NCI-H187 (cell line): Measurements from ENCODE around the gene STARD3.
A peak's percentile ranks its signal among the peaks of the same experiment; 100 is the strongest.

Experiments
- DNase-seq, 2 experiments: peaks; one replicate each; lab custom pipeline; 2025; lab: John Stamatoyannopoulos, UW

STARD3 gene

DNA sequence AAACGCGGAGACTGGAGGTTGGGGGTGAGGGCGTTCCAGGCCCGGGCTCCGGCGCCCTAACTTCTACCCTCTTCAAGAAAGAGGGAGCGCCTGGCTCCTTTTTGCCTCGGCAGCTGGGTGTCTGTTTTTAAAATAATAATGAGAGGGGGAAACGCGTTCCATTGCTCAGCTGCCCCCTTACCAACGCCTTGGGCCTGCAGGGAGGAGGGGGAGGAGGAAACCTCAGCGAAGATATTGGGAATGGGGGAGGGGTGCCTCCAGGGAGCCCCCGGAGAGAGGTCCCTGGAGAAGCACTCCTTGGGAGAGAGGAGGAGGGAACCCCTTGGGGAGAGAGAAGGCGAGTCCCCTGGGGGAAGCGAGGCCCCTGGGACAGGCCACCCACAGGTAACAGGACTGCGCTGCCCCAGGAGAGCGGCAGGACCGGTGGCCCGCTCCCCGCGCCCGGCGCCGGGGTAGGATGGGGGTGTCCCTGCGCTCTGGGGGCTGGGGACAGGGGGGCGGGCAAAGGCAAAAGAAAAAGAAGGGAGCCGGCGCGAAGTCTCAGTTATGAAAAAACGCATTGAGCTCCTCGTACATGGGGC lies 31.9 kb upstream of the STARD3 start:
- DNase-seq = no peak

DNA sequence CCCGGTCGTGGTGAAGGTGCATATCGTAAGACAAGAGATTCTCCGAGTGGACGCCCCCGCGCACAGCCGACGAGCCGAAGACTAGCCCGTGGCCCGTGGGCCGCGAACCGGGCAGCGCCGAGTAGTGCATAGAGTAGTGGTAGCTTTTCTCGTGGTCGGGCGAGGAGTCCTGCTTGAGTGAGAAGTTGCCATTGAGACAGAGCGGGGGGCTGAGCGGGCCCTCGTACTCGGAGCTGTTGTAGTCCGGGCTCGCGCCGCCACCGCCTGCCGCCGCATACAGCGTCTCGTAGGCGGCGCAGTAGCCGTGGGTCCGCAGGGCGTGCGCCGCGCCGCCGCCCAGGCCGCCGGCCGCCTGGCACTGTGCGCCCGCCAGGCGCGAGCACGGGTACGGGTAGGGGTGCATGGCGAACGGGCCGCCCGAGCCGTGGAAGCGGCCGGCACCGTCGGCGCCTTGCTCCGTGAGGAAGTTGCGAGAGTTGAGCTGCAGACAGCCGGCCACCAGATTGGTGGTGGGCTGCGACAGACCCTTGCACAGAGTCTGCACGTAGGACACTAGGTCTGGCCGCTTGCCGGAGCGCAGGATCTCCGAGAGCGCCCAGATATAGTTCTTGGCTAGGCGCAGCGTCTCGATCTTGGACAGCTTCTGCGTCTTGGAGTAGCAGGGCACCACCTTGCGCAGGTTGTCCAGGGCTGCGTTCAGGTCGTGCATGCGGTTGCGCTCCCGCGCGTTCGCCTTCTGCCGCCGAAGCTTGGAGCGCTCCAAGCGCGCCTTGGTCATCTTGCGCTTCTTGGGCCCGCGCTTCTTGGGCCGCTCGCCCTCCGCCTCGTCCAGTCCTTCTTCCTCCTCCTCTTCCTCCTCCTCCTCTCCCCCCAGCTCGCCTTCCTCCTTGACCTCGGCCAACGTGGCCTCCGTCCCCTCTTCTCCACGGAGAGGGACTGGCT lies 31.2 kb upstream of the STARD3 start:
- no peak for DNase-seq

DNA sequence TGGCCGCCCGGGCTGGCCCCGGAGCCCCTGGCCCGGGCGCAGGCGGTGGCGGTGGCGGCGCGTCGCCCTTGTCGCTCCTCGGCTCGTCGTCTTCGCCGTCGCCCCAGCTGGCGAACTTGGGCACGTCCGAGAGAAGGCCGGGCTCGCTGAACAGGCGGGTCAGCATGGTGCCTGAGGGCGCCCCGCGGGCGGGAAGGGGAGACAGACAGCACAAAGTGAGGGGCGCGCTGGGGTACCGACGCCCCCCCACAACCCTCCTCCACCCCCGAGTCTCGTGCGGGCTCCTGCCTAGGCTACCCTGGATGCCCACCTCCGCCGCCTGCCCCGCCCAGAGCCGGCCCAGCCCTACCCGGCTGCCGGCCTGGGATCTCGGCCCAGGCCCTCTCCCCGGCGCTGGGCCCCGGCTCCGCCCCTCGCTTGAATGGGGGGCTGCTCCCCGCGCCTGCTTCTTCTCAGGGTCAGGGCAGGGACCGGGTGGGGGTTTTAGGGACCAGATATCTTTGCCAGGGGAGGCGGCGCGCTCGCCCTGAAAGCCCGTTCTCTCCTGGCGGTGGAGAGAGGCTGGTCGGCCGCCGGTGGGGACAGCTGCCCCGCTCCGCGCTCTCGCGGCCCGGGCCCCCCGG lies 30.4 kb upstream of the STARD3 start:
- DNase-seq = no peak

DNA sequence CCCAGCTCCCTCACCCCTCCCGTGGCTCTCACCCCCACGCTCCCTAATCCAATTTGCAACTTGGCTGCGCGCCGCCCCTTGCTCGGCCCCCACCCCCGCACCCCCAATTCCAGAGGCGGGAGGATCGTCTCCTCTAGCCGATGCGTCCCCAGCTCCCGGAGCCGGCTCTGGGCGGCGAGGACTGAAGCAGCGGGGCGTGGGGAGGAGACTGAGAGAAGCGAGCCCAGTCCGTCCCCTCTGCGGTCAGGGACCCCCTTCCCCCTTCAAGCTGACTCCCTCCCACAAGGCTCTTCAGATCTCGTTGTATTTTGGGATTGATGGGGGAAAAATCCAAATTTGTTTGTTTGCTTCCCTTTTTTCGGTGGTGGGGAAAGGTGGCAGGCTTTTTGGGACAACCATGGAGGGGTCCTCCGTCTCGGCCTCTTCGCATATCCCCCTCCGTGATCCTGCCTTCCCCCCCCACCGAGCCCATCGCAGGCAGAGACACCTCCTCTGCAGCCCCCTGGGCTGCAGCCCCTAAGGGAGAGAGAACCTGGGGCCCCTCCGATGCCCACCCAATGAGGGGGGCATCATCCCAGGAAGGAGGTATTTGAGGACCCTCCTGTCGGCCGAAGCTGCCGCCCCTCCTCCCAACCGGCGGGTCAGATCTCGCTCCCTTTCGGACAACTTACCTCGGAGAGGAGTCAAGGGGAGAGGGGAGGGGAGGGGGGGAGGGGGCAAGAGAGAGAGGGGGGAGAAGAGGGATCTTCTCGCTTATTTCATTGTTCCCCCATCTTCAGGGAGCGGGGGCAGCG lies 29.7 kb upstream of the STARD3 start:
- DNase-seq = no peak

DNA sequence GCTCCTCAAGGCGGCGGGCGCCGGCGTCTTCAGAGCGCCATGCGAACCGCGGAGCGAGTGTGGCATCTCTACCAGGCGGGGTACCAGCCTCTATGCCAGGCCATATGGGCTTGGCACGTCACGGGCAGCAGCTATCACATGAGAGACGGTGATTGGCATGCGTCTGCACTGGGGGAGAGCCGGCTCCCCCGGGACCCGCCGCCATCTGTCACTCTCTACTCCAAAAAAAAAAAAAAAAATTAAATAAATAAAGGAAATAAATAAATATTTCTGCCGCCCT lies 29.2 kb upstream of the STARD3 start, which contains the start of gene NEUROD2:
Gene NEUROD2, minus strand, starts transcription at position 70 of the 280 bp plus-strand sequence. CDS start 1,321 bp downstream, outside the sequence.
- no peak for DNase-seq

DNA sequence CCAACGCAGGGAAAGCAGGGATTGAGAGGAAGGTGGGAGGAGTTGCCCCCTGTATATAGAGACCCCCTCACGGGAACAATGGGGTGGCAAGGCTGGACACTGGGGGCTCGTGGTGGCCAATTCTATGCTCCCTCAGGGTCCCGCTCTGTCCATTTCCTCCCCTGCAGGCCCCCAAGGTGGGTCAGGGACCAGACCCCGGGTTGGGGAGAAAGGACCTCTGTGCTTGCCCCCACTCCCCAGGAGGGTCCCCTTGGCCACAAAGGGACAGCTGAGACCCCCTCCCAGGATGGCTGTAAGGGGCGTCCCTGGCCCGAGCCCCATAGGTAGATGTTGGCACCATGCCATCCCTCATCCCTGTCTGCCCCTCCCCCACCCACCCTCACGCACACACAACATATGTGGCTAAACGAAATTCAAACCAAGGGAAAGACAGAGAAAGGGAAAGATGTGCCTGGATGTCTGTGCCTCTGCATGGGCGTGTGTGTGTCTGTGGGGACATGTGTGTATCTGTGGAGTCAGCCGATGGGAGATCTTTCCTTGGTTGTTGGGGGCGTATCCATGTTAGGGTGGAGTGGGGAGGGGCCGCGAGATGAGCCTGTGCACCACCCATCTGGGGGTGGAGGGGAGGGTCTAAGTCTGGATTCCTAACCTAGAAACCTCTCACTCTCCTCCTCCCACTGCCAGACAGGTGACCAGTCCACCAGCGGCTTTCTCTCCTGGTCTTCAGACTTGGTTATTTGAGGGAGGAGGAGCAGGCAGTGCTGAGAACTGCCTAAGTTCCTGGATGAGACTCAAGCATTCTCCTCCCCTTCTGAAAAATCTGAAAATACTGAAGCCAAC lies 28.6 kb upstream of the STARD3 start:
- DNase-seq = no peak

DNA sequence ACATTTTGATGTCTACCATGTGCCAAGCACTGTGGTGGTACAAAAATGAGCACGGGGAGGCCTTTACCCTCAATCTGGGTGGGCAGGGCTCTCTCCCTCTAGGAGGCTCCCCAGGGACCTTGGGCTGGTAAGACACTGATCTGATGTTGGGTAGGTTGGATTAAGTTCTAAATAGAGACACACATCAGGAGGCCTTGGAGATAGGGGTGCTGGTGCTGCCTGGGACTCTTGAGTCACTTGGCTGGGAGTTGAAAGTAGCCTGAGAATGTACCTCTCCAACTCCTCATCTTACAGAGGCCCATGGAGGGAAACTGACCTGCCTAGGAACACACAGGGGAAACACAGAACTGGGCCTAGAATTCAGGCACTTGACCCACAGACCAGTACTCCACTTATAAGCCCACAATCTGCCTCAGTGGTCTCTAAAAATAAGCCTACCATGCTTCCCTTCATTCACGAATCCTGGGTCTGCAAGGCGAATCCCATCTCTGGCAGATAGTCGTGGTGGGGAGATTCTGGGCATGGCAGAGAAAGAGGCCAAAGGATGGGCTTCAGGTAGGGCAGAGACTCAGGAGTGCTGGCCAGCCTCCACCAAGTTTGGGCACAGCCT lies 27.4 kb upstream of the STARD3 start:
- no peak for DNase-seq

DNA sequence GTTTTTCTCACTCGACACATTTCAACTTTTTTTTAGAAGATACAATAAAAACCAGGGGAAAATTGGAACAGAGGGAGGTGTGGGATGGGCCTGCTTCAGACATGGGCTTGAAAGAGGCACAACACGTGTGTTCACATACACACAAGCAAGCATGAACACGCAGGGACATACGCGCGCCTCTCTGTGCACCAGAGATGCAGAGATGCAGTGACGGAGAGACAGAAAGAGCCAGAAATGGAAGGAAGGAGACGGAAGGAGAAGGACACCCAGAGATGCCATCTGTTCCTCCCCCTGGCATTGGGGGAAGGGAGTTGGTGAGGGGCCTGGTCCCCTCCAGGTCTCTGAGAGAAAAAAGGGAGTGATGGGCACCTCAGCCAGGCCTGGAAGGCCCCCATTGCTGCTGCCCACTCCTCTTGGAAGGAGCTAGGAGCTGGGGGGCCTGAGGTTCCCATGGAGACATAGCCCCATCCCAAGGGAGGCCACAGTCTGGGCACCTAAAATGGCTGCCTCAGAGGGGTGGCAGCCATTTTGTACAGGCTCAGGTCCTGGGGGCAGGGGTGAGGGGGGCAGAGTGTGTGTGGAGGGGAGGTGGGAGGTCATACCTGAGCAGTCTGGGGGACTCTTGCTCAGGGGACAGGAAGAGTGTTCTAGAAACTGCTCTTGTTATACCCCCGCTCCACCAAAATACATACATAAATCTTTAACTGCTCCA lies 25.4 kb upstream of the STARD3 start:
- DNase-seq = no peak

DNA sequence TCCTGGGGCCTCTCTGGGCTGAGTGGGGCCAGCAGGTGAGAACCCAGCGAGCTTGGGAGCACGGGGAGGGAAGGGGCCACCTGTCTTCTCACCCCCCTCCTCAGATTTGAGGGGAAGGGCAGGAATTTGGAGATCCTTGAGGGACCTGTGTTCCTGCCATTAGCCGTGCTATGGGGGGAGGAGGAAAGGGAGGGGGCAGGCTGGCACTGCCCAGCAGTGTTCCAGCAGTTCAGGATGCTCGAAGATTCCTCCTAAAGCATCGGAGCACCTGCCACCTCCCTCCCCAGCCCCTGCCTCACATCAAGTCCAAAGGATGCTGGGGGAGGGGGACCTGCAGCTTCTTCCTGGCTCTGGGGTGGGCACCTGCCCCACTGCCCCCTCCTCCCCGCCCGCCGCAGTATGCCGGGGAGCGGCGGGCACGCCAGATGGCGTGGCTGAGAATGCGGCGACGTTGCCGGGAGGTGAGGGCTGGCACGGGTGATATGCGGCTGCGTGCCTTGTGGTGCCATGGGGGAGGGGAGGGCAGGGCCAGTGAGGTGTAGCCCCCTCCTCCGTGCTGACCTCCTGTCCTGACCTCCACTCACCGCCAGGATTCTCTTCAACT lies 24.6 kb upstream of the STARD3 start:
- no peak for DNase-seq

DNA sequence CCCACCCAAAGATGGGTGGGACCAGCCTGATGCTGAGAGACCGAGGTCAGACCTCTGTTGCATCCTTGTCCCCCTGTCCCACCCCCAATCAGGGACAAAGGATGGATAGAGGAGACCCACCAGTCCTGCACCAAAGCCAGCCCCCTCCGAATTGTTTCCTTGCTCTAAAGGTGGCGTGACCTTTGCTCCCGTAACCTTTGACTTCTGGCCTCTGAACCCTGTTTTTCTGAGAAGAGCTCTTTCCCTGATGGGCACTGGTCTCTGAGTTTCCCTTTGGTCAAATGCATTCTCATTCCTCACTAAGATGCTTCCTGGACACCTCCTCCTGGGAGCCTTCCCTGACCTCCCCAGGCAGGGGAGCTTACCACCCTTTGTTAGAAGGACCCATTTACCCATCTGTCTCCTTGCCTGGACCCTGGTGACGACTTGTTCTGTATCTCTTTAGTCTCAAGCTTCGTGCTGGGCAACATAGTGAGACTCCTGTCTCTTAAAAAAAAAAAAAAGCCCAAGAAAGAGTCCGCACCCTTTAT lies 23.9 kb upstream of the STARD3 start:
- no peak for DNase-seq

DNA sequence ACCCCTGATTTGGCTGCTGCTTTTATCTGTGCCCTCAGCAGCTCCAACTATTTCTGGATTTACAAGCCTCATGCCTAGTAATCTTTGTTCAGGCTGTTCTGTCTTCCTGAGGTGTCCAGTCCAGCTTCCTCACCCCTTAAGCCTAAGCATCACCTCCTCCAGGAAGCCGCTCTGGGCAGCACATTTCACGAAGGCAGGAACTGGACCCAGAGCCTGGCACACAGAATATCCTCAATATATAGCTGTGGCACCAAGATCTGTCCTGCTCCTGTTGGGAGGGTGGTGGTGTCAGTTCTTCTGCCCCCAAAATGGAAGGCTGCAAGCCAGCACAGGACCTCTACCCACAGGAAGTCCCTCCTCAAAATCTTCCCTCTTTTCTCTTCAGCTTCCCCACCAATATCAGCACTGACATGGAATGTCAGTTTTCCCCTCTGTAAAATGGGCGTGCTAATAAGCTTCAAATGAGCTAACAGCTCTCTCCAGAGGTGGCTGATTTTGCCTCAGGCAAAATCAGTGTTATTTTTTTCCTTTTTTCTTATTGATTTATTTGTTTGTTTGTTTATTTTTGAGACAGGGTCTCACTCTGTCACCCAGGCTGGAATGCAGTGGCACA lies 22.3 kb upstream of the STARD3 start:
- DNase-seq = no peak

DNA sequence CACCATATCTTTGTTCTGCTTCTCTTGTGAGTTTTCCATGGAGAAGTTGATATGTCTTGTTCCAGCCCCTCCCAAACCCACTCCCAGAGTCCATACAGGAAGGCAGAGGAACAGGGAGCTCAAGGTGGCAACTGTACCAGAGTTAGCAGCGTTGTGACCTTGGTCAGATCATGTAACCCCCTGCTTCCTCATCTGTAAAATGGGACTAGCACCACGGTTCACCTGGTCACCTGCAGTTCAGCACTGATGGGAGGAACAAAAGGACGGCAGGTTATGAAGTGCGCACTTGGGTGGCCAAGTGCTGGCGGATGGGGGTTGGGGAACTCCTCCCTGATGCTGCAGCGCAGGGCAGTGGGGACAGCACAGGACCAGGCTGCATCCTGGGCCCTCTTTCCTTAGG lies 21.5 kb upstream of the STARD3 start:
- no peak for DNase-seq

DNA sequence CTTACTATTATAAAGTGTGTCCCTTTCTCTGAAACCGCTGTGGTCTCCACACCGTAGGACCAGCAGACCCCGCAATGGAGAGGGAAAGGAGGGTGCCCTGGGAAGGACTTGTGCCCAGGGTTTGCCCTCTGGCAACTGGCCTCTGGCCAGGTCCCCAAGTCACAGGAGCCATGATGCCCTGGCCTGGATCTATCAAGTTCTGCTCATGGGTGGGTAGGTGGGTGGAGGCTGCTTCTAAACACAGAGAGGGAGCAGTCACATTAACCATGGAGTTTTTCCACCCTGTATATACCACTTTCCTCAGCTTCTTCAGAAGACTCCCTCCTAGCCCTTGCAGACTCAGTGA lies 19.9 kb upstream of the STARD3 start:
- no peak for DNase-seq

DNA sequence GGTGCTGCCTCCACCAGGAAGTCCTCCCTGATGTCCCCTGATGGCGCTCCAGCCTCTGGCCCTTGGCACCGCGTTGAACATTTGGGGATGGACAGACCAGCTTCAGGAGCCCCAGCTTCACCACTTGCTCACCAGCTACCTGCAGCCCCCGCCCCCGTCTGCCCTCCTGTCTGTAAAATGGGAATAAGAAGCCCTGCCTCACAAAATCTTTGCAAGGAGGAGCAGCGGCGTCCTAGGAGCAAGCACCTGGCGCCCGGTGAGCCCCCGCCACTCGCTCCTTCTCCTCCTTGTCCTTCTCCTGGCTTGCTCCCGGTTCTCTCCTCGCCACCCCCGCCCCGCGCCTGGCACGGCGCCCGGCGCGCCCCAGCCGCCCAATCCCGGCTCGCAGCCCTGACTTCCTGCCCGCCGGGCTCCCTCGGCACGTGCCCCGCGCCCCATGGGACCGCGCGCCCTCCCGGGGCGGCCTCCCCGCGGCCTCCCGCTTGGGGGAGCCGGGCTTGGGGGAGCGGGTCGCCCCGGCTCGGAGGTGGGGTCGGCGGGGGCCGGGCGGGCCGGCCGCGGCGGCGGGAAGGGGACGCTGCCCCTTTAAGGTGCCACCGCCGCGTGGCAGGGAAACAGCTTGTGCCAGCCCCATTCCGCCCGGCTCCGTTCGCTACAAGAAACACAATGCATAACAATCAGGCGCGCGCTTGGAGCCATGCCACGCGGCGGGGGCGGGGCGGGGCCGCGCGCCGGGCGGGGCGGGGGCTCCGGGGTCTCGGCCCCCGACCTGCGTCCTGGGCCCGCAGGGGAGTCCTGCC lies 19.3 kb upstream of the STARD3 start:
- peak; percentile 45 to 50 for DNase-seq

DNA sequence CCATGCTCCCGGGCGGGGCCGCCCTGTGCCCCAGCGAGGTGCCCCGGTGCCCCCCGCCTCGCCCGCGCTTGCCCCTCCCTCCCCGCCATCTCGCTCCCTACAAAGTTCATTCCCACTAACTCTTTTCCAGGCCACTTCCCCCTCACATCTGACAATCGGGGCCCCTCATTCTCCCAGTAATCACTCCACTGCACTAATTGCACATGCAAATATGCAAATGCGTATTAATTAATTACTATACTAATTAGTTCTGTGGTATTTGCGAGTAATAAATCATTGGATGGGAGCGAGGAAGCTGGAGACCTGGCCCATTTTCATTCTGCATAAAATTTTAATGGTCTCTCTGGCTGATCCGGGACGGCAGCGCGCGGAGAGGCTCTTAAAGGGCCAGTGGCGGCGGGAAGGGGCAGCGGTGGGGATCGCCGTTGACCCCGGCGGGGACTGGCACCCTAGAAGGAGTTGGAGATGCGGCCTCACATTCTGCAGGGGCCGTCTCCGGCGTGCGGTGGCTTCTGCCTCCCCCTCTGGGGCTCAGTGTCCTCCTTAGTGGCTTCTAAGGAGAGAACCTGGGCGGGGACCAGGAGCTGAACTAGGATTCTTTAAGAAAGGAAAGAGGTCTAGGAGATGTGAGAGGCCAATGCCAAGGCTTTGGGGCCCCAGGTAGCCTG lies 18.6 kb upstream of the STARD3 start:
- peak in 1 of 2 experiments; percentile 11 for DNase-seq

DNA sequence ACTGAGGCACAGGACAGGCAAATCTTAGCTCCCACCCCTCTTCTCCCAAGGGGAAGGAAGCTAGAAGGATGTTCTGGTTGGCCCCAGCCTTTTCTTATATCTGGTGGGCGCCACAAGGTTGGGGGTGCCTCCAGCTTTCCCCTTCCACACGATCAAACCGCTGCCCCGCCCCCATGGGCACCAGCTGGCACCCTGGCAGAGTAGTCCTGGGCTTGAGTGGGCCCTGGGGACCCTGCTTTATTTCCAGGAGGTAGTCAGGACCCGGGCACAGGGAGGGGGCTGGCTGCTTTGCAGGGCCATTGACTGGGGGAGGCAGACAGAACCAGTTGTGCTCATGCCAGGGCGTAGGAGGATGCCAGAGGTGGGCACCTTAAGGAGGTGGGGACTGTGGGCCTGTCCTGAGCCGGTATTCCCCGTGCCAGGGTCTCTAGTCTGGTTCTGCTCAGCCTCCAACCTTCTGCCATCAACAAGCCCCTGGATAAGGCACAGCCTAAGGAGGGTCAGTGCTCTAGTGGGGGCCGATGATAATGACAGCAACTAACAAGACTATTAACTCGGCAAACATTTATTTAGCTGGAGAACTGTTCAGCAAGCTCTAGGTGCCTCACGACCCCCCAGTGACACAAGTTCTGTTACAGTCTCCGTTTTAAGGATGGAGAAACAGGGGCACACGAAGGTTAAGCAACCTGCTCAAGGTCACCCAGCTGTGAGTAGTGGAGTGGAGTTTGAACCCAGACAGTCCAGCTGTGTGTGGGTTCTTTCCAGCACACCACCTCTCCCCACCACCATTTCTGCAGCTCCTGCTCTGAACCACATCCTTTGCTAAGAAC lies 17.8 kb upstream of the STARD3 start:
- DNase-seq = no peak

DNA sequence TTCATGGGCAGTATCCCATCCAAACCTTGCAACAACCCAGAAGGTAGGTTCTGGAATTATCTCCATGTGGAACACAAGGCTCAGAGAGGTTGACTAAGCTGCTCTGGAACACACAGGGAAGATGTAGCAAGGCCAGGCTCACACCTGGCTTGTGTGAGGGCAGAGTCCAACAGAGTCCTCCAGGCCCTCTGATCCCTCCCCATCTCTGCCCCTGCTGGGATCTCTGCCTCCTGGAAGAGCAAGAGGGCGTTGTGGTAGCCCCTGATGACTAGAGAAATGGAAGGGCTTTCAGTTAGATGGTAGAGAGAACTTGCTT lies 17.2 kb upstream of the STARD3 start:
- no peak for DNase-seq
